Mesothelial cell of epicardium (in vitro differentiated cells): ENCODE results near the gene MBD2. TPM values are rescaled to one million over a fixed set of nuclear protein-coding genes. Genes with fewer than 3 reads are reported as not detected.
"Not testable (repeated sequence)": the region's sequence is repeated elsewhere in the genome, so short reads cannot be mapped to it uniquely, and the experiment has no call there.

Experiments used
- DNase-seq, 2 experiments: peaks; one replicate each; pipeline ENCODE4 v3.0.0; 2021; ENCODE audit warnings: low spot score in 2 of 2; ENCODE audit not compliant: unreplicated experiment in 2 of 2
- H3K27ac Mint-ChIP-seq: 2 replicates; pipeline ENCODE4 v1.8.0; 2021; ENCODE audit warnings: mixed read lengths
- H3K27me3 Mint-ChIP-seq: 2 replicates; pipeline ENCODE4 v1.8.0; 2021; ENCODE audit warnings: low read depth, mixed read lengths
- H3K36me3 Mint-ChIP-seq: 2 replicates; pipeline ENCODE4 v1.8.0; 2021; ENCODE audit warnings: mixed read lengths
- H3K4me1 Mint-ChIP-seq: 2 replicates; pipeline ENCODE4 v1.8.0; 2021; ENCODE audit warnings: mixed read lengths
- H3K4me3 Mint-ChIP-seq: 2 replicates; pipeline ENCODE4 v1.8.0; 2021; ENCODE audit warnings: mild to moderate bottlenecking, moderate library complexity, mixed read lengths
- H3K9me3 Mint-ChIP-seq: 2 replicates; pipeline ENCODE4 v1.8.0; 2021; ENCODE audit warnings: mixed read lengths
- total RNA-seq: library from RNA; stranded (reverse); gene quantifications from 3 replicates; pipeline ENCODE4 v1.2.1, GENCODE V29; 2021
- TF ChIP-seq, protein P1 (sequence below): fragments of 200-600 bp; sonication (generic); IDR thresholded peaks from one replicate; pipeline ENCODE4 v1.5.0; 2021; ENCODE audit warnings: antibody characterized with exemption; ENCODE audit not compliant: unreplicated experiment

MBD2 gene
- total RNA-seq, 1 donor from 2014 or later, result 66.0 TPM

DNA sequence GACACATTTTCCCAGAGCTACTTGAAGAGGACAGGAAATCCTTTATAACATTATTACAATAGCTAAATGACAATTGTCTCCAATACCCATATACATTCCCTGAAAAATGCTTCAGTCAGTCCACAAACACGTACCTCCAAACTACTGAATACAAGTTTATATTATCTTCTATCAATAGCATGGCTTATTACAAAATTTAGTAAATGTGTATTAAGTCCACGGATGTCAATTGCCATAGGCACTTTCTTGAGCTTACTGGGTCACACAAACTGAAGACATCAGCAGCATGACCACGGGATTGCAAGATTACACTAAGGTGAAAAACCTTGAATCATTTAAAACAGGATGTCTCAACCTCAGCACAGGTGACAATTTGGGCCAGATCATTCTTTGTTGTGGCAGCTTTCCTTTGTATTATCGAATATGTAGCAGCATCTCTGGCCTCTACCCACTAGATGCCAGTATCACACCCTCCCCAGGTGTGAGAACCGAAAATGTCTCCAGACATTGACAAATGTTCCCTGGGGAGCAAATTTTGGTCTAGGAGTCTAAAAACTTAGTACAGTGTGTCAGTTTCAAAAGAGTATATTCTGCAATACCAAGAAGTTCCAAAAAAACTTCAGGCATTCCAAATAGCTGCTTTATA lies 1.4 kb downstream of the MBD2 start:
- no peaks in the 10 kb centered on the region for H3K9me3 Mint-ChIP-seq
- no peak for DNase-seq
- no peaks in the 10 kb centered on the region for H3K36me3 Mint-ChIP-seq
- H3K27ac Mint-ChIP-seq, result peak overlapping the region; percentile 99
- H3K4me1 Mint-ChIP-seq, result peaks cover 36% of the 10 kb centered on the region
- H3K4me3 Mint-ChIP-seq, result peak overlapping the region; percentile 96
- no peaks in the 10 kb centered on the region for H3K27me3 Mint-ChIP-seq
- TF ChIP-seq, protein P1, sequence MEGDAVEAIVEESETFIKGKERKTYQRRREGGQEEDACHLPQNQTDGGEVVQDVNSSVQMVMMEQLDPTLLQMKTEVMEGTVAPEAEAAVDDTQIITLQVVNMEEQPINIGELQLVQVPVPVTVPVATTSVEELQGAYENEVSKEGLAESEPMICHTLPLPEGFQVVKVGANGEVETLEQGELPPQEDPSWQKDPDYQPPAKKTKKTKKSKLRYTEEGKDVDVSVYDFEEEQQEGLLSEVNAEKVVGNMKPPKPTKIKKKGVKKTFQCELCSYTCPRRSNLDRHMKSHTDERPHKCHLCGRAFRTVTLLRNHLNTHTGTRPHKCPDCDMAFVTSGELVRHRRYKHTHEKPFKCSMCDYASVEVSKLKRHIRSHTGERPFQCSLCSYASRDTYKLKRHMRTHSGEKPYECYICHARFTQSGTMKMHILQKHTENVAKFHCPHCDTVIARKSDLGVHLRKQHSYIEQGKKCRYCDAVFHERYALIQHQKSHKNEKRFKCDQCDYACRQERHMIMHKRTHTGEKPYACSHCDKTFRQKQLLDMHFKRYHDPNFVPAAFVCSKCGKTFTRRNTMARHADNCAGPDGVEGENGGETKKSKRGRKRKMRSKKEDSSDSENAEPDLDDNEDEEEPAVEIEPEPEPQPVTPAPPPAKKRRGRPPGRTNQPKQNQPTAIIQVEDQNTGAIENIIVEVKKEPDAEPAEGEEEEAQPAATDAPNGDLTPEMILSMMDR, result no peak

DNA sequence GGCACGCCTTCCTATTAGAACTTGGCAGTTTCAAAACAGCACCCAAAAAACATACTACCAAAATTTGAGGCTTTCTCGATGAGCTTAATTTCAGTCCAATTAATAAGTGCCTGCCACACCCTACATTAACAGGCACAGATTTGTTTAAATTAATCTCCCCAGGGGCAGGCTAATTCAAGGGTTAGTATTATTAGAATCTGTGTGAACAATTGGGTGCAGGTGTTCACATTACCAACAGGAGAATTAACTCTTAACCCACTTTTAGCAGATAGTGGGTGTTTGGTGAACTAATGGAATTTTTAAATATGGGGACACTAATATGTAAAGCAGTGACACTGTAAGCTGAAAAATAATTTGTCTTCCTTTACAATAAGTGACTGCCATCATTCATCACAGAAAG lies 4.1 kb downstream of the MBD2 start:
- Mint-ChIP-seq H3K9me3 (no peaks in the 10 kb centered on the region), H3K4me1 (peaks cover 40% of the 10 kb centered on the region), H3K36me3 (no peaks in the 10 kb centered on the region), H3K27ac (peak overlapping the region; percentile 45), H3K4me3 (no peak overlapping the region), H3K27me3 (no peaks in the 10 kb centered on the region)
- TF ChIP-seq, protein P1, result no peak
- no peak for DNase-seq

DNA sequence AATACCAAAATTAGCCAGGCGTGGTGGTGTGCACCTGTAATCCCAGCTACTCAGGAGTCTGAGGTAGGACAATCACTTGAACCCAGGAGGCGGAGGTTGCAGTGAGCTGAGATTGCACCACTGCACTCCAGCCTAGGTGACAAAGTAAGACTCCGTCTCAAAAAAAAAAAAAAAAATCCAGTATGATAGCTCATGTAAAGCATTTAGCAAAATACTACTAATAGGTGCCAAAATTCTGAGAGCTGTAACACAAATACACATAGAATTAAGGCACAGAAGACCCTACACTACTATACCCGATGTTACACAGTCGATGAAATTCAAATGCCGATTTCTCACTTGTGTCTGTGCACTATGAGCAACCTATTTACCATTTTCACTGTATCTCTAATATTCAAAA lies 5.7 kb downstream of the MBD2 start:
- not testable (repeated sequence) for H3K36me3 Mint-ChIP-seq, H3K27ac Mint-ChIP-seq, H3K27me3 Mint-ChIP-seq, DNase-seq, H3K4me3 Mint-ChIP-seq, H3K9me3 Mint-ChIP-seq
- peaks cover 40% of the 10 kb centered on the region for H3K4me1 Mint-ChIP-seq

DNA sequence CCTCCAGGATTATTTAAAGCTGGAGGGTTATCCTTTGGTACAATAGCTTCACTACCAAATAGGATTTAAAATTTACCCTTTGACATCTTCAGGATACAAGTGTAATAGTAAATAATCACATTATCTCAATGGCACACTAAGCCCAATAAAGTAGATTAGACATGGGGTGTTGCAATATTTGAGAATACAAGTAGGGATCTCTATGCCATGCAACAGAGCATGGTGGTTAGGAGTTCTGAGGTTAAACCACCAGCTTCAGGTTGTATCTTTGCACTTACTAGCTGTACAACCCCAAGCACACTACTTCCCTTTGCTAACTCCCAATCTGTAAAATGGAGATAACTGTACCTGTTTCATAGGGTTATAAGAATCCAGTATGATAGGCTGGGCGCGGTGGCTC lies 6.2 kb downstream of the MBD2 start:
- no peak overlapping the region for H3K4me3 Mint-ChIP-seq
- no peaks in the 10 kb centered on the region for H3K9me3 Mint-ChIP-seq
- no peak for DNase-seq
- no peaks in the 10 kb centered on the region for H3K36me3 Mint-ChIP-seq
- peaks cover 37% of the 10 kb centered on the region for H3K4me1 Mint-ChIP-seq
- no peaks in the 10 kb centered on the region for H3K27me3 Mint-ChIP-seq
- H3K27ac Mint-ChIP-seq, result no peak overlapping the region
- TF ChIP-seq, protein P1, result no peak

DNA sequence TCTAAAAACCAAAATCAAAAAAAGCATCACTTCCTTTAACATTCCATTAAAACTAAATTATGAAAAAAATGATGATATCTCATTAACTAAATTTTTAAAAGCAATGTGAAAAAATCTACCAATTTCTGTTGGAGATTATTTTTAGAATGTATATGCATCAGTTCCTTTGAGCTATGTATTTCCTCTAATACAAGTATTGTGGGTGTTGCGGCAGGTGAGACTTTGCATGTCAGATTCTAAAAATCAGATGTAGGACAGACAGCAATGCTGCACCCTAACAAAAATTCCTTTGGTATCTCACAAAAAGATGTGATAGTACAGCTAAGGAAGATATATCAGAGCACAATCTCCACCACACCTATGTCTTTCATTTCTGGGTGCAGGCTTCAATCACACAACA lies 6.8 kb downstream of the MBD2 start:
- H3K4me3 Mint-ChIP-seq, result no peak overlapping the region
- no peaks in the 10 kb centered on the region for H3K27me3 Mint-ChIP-seq
- no peaks in the 10 kb centered on the region for H3K36me3 Mint-ChIP-seq
- H3K9me3 Mint-ChIP-seq, result no peaks in the 10 kb centered on the region
- DNase-seq, result no peak
- TF ChIP-seq, protein P1, result no peak
- H3K4me1 Mint-ChIP-seq, result peaks cover 31% of the 10 kb centered on the region
- no peak overlapping the region for H3K27ac Mint-ChIP-seq

GRCh38 chr18:54215069-54215468 lies 9.4 kb downstream of the MBD2 start:
- no peaks in the 10 kb centered on the region for H3K9me3 Mint-ChIP-seq
- no peak for DNase-seq
- H3K4me3 Mint-ChIP-seq, result no peak overlapping the region
- H3K27ac Mint-ChIP-seq, result no peak overlapping the region
- H3K4me1 Mint-ChIP-seq, result peaks cover 17% of the 10 kb centered on the region
- TF ChIP-seq, protein P1, result no peak
- H3K27me3 Mint-ChIP-seq, result no peaks in the 10 kb centered on the region
- H3K36me3 Mint-ChIP-seq, result no peaks in the 10 kb centered on the region
